HG02852 (cell line): ENCODE results near the gene NR4A1.

Source experiments
- ATAC-seq: cut with Tn5 transposase; IDR thresholded peaks from one replicate; pipeline ENCODE4 v1.9.1; 2021; ENCODE audit warnings: mild to moderate bottlenecking, moderate library complexity; ENCODE audit not compliant: unreplicated experiment

Gene NR4A1

GRCh38 chr12:52038447-52038846, 12.8 kb upstream of the NR4A1 start:
- no peak for ATAC-seq

- ATAC-seq, result no peak
Measured at GRCh38 chr12:52041035-52041434, 10.2 kb upstream of the NR4A1 start.

DNA sequence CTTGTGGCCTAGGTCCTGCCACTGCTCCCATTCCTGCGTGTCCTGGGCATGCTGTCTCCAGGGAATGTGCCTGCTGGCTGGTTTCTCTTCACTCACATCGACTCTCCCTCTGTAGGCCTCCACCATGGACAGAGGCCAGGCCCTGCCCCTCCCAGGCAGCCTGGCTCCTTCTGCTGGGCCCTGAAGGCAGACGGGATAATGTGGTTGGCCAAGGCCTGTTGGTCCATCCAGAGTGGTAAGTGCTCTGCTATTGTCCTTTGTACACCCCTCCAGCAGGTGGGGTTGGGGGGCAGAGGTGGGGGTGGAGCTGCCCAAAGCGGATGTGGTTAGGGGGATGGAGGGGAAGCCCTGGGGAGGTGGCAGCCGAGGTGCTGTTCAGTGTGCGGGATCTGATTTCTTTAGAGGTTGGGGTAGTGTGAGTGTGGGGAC, 9.5 kb upstream of the NR4A1 start:
- no peak for ATAC-seq

- no peak for ATAC-seq
Measured at GRCh38 chr12:52042706-52043385, 8.4 kb upstream of the NR4A1 start.

GRCh38 chr12:52043386-52044212, 7.6 kb upstream of the NR4A1 start:
- ATAC-seq, result no peak

- no peak for ATAC-seq
Measured at GRCh38 chr12:52044292-52044983, 6.8 kb upstream of the NR4A1 start.

DNA sequence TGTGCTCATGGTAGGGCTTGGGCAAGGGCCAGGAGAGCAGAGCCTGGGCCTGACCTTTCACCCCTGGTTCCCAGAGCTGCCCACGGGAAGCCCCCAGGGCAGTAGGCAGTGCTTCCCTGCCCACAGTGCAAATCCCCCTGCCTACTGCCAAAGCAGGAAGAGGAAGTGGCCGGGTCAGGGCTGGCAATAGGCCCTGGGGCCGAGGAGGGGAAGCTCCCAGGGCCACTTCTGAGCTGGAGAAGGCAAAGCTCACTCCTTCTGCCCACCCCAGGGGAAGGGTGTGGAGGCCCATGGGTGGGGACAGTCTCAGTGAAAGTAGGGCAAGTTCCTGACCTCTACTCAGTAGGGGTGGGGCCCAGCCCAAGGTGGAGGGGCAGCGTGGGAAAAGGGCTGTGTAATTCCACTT, 5.4 kb upstream of the NR4A1 start:
- no peak for ATAC-seq

- ATAC-seq, result no peak
Measured at GRCh38 chr12:52046859-52047258, 4.4 kb upstream of the NR4A1 start.

DNA sequence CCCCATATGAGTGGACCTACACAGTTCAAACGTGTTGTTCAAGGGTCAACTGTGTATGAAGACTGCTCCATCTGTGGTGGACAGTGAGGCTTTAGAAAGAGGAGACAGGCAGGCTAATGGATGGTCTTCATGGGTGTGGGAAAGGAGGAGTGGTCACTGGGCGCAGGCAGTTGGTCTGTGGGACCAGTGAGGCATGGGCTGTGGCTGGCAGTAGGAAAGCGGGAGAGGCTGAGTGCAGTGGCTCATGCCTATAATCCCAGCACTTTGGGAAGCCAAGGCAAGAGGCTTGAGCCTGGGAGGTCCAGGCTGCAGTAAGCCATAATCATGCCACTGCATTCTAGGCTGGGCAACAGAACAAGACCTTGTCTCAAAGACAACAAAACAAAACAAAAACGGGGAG, 2.0 kb upstream of the NR4A1 start:
- no peak for ATAC-seq

GRCh38 chr12:52049688-52050087, 1.6 kb upstream of the NR4A1 start:
- ATAC-seq, result no peak

DNA sequence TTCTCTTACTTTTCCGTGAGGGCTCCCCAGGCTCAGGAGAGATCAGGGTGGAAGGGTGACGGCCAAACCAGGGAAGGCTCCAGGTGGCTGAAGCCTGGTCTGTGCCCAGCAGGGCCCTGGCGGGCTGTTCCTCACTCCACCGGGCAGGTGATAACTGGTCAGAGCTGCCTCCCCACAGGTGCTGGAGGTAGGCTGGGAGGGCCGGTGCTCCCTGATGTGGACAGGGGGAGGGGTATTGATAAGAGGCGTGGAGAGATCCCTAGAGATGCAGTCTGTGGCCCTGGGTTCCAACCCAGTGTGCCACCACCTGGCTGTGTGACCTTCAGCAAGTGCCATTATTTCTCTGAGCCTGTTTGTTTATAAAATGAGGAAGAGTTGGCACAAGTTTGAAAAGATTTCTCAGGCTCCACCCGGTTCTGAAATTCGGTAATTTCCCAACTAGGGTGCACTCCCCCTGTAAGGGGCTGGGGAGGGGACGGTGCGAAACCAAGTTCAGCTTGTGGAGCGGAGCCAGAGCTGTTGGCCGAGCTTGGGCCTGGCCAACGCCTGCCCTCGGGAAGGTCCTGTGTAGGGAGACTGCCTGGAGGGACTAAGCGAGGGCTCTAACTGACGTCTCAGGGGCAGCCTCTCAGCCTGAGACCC, 1.0 kb upstream of the NR4A1 start:
- ATAC-seq, result no peak

DNA sequence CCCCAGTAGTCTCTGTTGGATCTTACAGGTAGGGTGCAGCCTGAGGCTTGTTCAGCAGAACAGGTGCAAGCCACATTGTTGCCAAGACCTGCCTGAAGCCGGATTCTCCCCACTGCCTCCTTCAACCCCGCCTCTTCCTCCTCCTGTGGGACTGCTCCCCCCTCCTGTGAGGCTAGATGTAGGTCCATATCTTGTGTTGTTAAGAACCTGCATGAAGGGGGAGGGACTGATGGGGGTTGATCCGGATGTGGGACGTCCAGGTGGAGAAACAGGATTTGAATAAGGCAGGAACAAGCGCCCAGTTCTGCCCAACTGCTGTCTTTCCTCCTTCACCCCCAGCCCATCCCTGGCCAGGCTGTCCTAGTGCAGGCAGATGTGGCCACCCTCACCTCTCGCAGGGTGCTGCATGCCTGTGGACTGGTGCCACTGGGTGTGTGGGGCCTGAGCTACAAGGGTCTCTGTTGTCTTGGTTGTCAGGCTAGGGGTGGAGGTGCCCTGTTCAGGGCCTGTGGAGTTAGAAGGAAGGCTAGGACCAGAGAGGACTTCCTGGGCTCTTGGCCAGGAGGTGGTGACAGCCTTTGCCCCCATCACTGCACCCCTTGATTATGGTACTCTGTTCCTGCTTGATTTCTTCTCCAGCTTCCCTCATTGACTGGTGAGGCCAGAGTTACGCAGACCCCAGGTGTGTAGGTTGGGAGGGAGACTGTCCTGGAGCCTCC, 1.4 kb downstream of the NR4A1 start:
- ATAC-seq, result no peak

- ATAC-seq, result no peak
Measured at GRCh38 chr12:52053536-52054209, 2.4 kb downstream of the NR4A1 start.

DNA sequence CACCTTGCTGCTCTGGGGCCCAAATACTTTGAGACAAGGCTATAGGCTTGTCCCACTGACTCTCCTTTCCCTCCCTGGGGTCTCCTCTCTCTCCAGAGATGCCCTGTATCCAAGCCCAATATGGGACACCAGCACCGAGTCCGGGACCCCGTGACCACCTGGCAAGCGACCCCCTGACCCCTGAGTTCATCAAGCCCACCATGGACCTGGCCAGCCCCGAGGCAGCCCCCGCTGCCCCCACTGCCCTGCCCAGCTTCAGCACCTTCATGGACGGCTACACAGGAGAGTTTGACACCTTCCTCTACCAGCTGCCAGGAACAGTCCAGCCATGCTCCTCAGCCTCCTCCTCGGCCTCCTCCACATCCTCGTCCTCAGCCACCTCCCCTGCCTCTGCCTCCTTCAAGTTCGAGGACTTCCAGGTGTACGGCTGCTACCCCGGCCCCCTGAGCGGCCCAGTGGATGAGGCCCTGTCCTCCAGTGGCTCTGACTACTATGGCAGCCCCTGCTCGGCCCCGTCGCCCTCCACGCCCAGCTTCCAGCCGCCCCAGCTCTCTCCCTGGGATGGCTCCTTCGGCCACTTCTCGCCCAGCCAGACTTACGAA, 3.1 kb downstream of the NR4A1 start:
- ATAC-seq, result no peak

GRCh38 chr12:52054833-52055730, 3.8 kb downstream of the NR4A1 start:
- no peak for ATAC-seq

- ATAC-seq, result no peak
Measured at GRCh38 chr12:52055731-52056711, 4.8 kb downstream of the NR4A1 start.

- ATAC-seq, result no peak
Measured at GRCh38 chr12:52056801-52057637, 5.8 kb downstream of the NR4A1 start.
